SK-N-MC (cell line): Measurements from ENCODE around the gene PGBD1.

ENCODE experiments used
- EZH2 ChIP-seq: fragments of 200-600 bp; sonication (generic); IDR thresholded peaks from one replicate; pipeline ENCODE4 v1.6.1; 2017; ENCODE audit warnings: antibody characterized with exemption
- POLR2AphosphoS5 ChIP-seq: IDR thresholded peaks from 2 replicates; pipeline ENCODE4 v1.6.1; 2012; ENCODE audit warnings: mild to moderate bottlenecking, low read depth, low read length, borderline replicate concordance

DNA sequence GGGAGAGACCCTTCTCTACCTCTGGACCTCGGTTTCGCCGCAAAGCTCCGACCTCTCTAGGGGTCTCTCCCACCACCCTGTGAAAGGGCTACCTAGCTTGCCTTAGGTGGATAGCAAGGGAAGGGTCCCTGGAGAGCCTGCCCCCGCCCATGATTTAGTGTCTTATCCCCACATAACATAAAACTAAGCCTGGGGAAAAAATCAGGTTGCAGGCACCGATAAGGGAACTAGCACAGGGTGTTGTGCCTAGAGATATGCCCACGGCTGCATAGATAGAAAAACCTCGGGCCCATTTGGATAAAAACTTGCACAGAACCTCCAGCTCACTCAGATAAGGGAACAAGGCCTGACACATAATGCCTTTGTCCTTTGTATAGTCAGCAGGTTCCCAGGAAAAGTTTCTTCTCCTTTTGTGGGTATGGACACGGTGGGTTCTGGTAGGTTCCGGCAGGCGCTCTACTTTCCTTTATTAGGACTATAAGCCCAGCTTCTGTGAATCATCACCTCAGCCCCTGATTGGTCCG is 53.7 kb downstream of the PGBD1 start:
- TF ChIP-seq EZH2 (no peak), POLR2AphosphoS5 (no peak)
